Keratinocyte (primary cell): ENCODE measurements around the gene POLK.

Experiments used
- EZH2 ChIP-seq: IDR thresholded peaks from one replicate; pipeline ENCODE4 v1.6.1; 2012; ENCODE audit warnings: inconsistent platforms, mild to moderate bottlenecking, low read length, moderate library complexity
- TF ChIP-seq, protein P1 (sequence below), 3 experiments: IDR thresholded peaks in 1 of 3; conservative IDR thresholded peaks in 1 of 3; optimal IDR thresholded peaks in 1 of 3; 2 replicates in 2 of 3; 3 replicates in 1 of 3; pipeline versions ENCODE3 to v1.5.1; 2011; ENCODE audit warnings: low read length in 3 of 3, mild to moderate bottlenecking in 3 of 3, moderate library complexity in 2 of 3, control low read depth in 1 of 3, inconsistent platforms in 1 of 3; ENCODE audit not compliant: insufficient read depth in 2 of 3; ENCODE audit errors: extremely low read depth in 1 of 3

DNA sequence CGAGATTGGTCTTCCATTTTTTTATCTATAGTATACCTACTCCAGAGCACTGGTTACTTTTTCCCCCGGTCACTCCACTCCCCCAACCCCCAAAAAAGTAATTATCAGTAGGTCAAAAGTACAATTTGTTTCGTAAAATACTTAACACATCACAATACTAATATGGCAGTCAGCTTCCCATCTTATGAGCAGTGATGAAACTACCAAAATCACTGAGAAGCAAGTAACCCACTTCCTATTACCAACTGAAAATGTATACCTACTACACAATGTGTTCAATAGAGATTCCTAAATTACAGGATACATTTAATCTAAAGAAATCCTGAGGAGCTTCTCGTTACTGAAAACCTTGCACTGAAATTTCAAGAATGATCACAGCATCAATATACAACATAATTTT, 2.1 kb upstream of the POLK start:
- TF ChIP-seq, protein P1, sequence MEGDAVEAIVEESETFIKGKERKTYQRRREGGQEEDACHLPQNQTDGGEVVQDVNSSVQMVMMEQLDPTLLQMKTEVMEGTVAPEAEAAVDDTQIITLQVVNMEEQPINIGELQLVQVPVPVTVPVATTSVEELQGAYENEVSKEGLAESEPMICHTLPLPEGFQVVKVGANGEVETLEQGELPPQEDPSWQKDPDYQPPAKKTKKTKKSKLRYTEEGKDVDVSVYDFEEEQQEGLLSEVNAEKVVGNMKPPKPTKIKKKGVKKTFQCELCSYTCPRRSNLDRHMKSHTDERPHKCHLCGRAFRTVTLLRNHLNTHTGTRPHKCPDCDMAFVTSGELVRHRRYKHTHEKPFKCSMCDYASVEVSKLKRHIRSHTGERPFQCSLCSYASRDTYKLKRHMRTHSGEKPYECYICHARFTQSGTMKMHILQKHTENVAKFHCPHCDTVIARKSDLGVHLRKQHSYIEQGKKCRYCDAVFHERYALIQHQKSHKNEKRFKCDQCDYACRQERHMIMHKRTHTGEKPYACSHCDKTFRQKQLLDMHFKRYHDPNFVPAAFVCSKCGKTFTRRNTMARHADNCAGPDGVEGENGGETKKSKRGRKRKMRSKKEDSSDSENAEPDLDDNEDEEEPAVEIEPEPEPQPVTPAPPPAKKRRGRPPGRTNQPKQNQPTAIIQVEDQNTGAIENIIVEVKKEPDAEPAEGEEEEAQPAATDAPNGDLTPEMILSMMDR (optimal IDR thresholded peaks at IDR 0.05 in 1 of 3, IDR thresholded peaks at IDR 0.05 in 1 of 3, conservative IDR thresholded peaks at IDR 0.05 in 1 of 3; ENCODE audit: extremely low read depth in 1 of 3, insufficient read depth in 2 of 3, low read length in 3 of 3): no peak
- no peak for TF ChIP-seq EZH2
